Measurements from ENCODE around the gene KDM8.
"Not testable (repeated sequence)": the region's sequence is repeated elsewhere in the genome, so short reads cannot be mapped to it uniquely, and the experiment has no call there.

Gene KDM8

DNA sequence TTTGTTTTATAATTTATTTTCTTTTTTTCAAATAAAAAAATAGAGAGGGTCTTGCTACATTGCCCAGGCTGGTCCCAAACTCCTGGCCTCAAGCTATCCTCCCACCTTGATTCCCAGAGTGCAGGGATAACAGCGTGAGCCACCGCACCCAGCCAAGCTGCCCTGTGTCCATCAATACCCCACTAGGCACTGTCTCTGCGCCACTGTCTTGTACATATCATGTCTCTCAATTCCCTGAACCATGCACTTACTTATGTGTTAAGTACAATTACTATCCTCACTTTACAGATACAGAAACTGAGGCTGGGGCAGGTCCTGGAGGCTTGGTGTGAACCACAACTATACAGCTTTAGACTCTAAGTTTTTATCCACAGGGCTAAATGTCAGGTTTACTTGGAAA is 53.5 kb downstream of the KDM8 start:
- H3K4me1 ChIP-seq (ENCODE audit: control insufficient read depth, insufficient read depth, low read length): peaks cover 29% of the 10 kb centered on the region
- no peak overlapping the region for H3K4me3 ChIP-seq (ENCODE audit: low read length in 2 of 2)
- H3K27ac ChIP-seq (ENCODE audit: low read length): no peak overlapping the region
- peaks cover 5 to 13% of the 10 kb centered on the region in 2 donors for H3K36me3 ChIP-seq (ENCODE audit: control insufficient read depth in 2 of 2, insufficient read depth in 2 of 2, low read length in 2 of 2)
- no peaks in the 10 kb centered on the region for H3K27me3 ChIP-seq (ENCODE audit: control insufficient read depth in 1 of 2, insufficient read depth in 2 of 2, low read length in 2 of 2)
- H3K9me3 ChIP-seq (ENCODE audit: control insufficient read depth in 2 of 2, low read length in 2 of 2): no peaks in the 10 kb centered on the region
- H3K9ac ChIP-seq (ENCODE audit: low read length in 2 of 2): no peak overlapping the region

- Histone ChIP-seq H3K9ac (ENCODE audit: low read length in 2 of 2) (peak overlapping the region in 1 of 2 donors; percentile 6), H3K36me3 (ENCODE audit: control insufficient read depth in 2 of 2, insufficient read depth in 2 of 2, low read length in 2 of 2) (peaks cover 5 to 13% of the 10 kb centered on the region in 2 donors), H3K27me3 (ENCODE audit: control insufficient read depth in 1 of 2, insufficient read depth in 2 of 2, low read length in 2 of 2) (no peaks in the 10 kb centered on the region), H3K9me3 (ENCODE audit: control insufficient read depth in 2 of 2, low read length in 2 of 2) (no peaks in the 10 kb centered on the region), H3K4me1 (ENCODE audit: control insufficient read depth, insufficient read depth, low read length) (peaks cover 29% of the 10 kb centered on the region), H3K27ac (ENCODE audit: low read length) (peak overlapping the region; percentile 37), H3K4me3 (ENCODE audit: low read length in 2 of 2) (no peak overlapping the region)
Observed at GRCh38 chr16:27257271-27257670, 53.9 kb downstream of the KDM8 start.

DNA sequence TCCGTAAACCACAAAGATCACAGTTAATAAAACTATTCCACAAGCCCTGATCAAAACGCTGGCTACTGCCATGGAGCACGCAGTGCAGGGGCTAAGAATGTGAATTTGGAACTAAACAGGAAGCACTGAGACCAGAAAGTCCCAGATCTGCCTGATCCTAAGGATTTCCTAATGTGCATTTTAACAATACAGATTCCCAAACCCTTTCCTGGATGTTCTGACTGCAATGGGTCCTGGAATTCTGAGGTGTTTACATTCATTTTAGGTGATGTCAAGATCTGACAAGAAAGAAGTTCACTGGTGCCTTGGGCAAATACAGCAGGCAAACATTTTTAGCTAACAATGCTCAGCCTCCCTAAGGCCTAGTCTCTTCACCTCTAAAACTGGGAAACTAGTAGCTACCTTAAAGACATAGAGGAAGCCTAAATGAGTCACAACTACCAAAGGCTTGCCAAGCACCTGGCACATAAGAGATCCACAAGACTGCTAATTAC is 55.0 kb downstream of the KDM8 start:
- peak overlapping the region in 1 of 2 donors; percentile 6 for H3K9ac ChIP-seq (ENCODE audit: low read length in 2 of 2)
- H3K27me3 ChIP-seq (ENCODE audit: control insufficient read depth in 1 of 2, insufficient read depth in 2 of 2, low read length in 2 of 2): no peaks in the 10 kb centered on the region
- no peak overlapping the region for H3K4me3 ChIP-seq (ENCODE audit: low read length in 2 of 2)
- H3K36me3 ChIP-seq (ENCODE audit: control insufficient read depth in 2 of 2, insufficient read depth in 2 of 2, low read length in 2 of 2): peaks cover 5 to 13% of the 10 kb centered on the region in 2 donors
- H3K9me3 ChIP-seq (ENCODE audit: control insufficient read depth in 2 of 2, low read length in 2 of 2): no peaks in the 10 kb centered on the region
- H3K4me1 ChIP-seq (ENCODE audit: control insufficient read depth, insufficient read depth, low read length): peaks cover 28% of the 10 kb centered on the region
- H3K27ac ChIP-seq (ENCODE audit: low read length): peak overlapping the region; percentile 37

- H3K27me3 ChIP-seq (ENCODE audit: control insufficient read depth in 1 of 2, insufficient read depth in 2 of 2, low read length in 2 of 2): no peaks in the 10 kb centered on the region
- peaks cover 23% of the 10 kb centered on the region for H3K4me1 ChIP-seq (ENCODE audit: control insufficient read depth, insufficient read depth, low read length)
- peak overlapping the region; percentile 31 for H3K27ac ChIP-seq (ENCODE audit: low read length)
- H3K9me3 ChIP-seq (ENCODE audit: control insufficient read depth in 2 of 2, low read length in 2 of 2): no peaks in the 10 kb centered on the region
- H3K9ac ChIP-seq (ENCODE audit: low read length in 2 of 2): no peak overlapping the region
- H3K36me3 ChIP-seq (ENCODE audit: control insufficient read depth in 2 of 2, insufficient read depth in 2 of 2, low read length in 2 of 2): peaks cover 5 to 13% of the 10 kb centered on the region in 2 donors
- H3K4me3 ChIP-seq (ENCODE audit: low read length in 2 of 2): no peak overlapping the region
Observed at GRCh38 chr16:27259710-27260109, 56.4 kb downstream of the KDM8 start.

DNA sequence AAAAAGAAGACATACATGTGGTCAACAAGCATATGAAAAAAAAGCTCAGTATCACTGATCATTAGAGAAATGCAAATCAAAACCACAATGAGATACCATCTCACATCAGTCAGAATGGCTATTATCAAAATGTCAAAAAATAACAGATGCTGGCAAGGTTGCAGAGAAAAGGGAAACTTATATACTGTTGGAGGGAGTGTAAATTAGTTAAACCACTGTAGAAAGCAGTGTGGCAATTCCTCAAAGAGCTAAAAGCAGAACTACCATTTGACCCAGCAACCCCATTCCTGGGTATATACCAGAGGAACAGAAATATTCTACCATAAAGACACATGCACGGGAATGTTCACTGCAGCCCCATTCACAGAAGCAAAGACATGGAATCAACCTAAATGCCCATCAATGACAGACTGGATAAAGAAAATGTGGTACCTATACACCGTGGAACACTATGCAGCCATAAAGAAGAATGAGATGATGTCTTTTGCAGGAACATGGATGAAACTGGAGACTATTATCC is 59.6 kb downstream of the KDM8 start:
- H3K36me3 ChIP-seq (ENCODE audit: control insufficient read depth in 2 of 2, insufficient read depth in 2 of 2, low read length in 2 of 2); H3K9me3 ChIP-seq (ENCODE audit: control insufficient read depth in 2 of 2, low read length in 2 of 2); H3K27ac ChIP-seq (ENCODE audit: low read length); H3K9ac ChIP-seq (ENCODE audit: low read length in 2 of 2); H3K27me3 ChIP-seq (ENCODE audit: control insufficient read depth in 1 of 2, insufficient read depth in 2 of 2, low read length in 2 of 2); H3K4me3 ChIP-seq (ENCODE audit: low read length in 2 of 2): not testable (repeated sequence)
- peaks cover 13% of the 10 kb centered on the region for H3K4me1 ChIP-seq (ENCODE audit: control insufficient read depth, insufficient read depth, low read length)

DNA sequence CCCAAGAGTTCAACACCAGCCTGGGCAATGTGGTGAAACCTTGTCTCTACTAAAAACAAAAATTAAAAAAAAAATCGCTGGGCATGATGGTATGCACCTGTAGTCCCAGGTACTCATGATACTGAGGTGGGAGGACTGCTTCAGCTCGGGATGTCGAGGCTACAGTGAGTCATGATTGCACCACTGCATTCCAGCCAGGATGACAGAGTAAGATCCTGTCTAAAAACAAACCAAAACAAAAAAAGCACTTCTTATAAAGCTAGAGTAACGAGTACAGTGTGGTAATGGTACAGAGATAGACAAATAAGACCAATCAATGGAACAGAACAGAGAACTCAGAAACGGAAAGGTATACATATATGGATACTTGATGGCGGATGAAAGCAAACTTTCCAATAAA is 60.8 kb downstream of the KDM8 start:
- Histone ChIP-seq H3K9ac (ENCODE audit: low read length in 2 of 2) (no peak overlapping the region), H3K27me3 (ENCODE audit: control insufficient read depth in 1 of 2, insufficient read depth in 2 of 2, low read length in 2 of 2) (no peaks in the 10 kb centered on the region), H3K9me3 (ENCODE audit: control insufficient read depth in 2 of 2, low read length in 2 of 2) (no peaks in the 10 kb centered on the region), H3K4me1 (ENCODE audit: control insufficient read depth, insufficient read depth, low read length) (peaks cover 11% of the 10 kb centered on the region), H3K4me3 (ENCODE audit: low read length in 2 of 2) (no peak overlapping the region), H3K36me3 (ENCODE audit: control insufficient read depth in 2 of 2, insufficient read depth in 2 of 2, low read length in 2 of 2) (no peaks in the 10 kb centered on the region), H3K27ac (ENCODE audit: low read length) (no peak overlapping the region)

- H3K9ac ChIP-seq (ENCODE audit: low read length in 2 of 2): no peak overlapping the region
- H3K27me3 ChIP-seq (ENCODE audit: control insufficient read depth in 1 of 2, insufficient read depth in 2 of 2, low read length in 2 of 2): no peaks in the 10 kb centered on the region
- no peak overlapping the region for H3K27ac ChIP-seq (ENCODE audit: low read length)
- no peaks in the 10 kb centered on the region for H3K9me3 ChIP-seq (ENCODE audit: control insufficient read depth in 2 of 2, low read length in 2 of 2)
- H3K4me1 ChIP-seq (ENCODE audit: control insufficient read depth, insufficient read depth, low read length): peaks cover 12% of the 10 kb centered on the region
- H3K4me3 ChIP-seq (ENCODE audit: low read length in 2 of 2): no peak overlapping the region
- no peaks in the 10 kb centered on the region for H3K36me3 ChIP-seq (ENCODE audit: control insufficient read depth in 2 of 2, insufficient read depth in 2 of 2, low read length in 2 of 2)
Observed at GRCh38 chr16:27265982-27266381, 62.7 kb downstream of the KDM8 start.

DNA sequence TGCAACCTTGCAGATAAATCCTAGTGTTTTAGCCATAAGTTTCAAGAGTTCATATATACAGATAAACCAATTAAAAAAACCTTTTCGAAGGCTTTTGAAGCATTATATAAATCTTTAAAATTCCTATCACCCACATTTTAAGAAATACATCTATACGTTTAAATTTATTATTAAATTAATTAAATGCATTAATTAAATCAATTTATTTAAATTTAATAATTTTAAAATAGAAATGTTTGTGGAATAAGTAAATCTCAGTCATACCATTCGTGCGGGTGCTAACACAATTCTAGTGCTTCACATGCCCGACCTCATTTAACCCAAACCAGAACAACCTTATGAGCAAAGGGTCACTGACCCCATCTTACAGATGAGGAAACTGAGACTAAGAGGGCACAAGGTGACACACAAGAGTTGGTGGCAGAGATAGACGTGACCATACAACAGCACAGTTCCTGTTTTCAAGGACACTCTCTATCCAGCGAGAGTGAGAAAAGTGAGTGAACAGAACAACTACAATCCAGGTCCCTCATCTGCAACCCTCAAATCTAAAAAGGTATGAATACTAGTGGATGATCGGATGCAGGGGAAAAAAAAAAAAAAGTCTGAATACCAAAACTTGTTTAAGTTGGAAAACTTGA is 63.8 kb downstream of the KDM8 start:
- Histone ChIP-seq H3K27ac (ENCODE audit: low read length) (no peak overlapping the region), H3K36me3 (ENCODE audit: control insufficient read depth in 2 of 2, insufficient read depth in 2 of 2, low read length in 2 of 2) (no peaks in the 10 kb centered on the region), H3K9me3 (ENCODE audit: control insufficient read depth in 2 of 2, low read length in 2 of 2) (no peaks in the 10 kb centered on the region), H3K4me3 (ENCODE audit: low read length in 2 of 2) (no peak overlapping the region), H3K27me3 (ENCODE audit: control insufficient read depth in 1 of 2, insufficient read depth in 2 of 2, low read length in 2 of 2) (no peaks in the 10 kb centered on the region), H3K4me1 (ENCODE audit: control insufficient read depth, insufficient read depth, low read length) (peaks cover 12% of the 10 kb centered on the region), H3K9ac (ENCODE audit: low read length in 2 of 2) (no peak overlapping the region)

DNA sequence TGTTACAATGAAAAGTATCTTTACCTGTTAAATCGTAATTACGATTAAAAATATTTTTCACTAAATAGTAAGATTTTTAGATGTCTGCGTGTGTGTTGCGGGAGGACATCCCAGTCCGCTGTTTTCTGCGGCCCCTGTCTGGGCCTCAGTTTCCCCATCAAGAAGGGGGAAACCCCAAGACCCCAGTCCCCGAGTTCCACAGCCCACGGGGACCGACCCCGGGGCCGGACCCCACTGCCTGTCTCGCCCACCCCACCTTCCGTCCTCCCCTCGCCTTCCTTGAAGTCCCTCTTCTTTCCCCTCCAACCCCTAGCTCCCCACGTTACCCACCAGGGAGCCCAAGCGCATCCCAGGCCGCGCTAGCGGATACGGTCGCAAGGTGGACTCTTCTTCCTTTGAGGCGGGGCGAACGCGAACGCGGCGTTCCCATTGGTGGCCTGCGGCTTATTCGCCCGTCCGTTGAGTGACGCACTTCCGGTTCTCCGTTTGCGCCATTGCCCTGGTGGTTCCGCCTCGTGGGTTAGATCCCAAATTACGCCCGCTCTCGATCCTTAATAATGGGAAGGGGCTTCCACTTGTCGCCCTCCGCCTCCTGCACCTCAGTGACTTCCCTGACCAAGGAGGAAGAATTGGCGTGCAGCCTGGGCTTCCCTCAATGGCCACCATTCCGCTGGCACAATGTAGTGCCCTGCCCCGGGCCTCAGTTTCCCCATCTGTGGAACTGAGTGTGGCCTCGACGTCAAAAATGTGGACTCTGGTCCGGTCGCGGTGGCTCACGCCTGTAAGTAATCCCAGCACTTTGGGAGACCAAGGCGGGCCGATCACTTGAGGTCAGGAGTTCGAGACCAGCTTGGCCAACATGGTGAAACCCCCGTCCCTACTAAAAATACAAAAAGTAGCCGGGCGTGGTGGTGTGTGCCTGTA is 65.3 kb downstream of the KDM8 start, which contains the start of gene NSMCE1:
TSS of gene NSMCE1 (minus strand) at position 397 of the 924 bp plus-strand sequence. CDS start 11,202 bp downstream, outside the sequence.
- Histone ChIP-seq H3K27me3 (ENCODE audit: control insufficient read depth in 1 of 2, insufficient read depth in 2 of 2, low read length in 2 of 2) (no peaks in the 10 kb centered on the region), H3K4me1 (ENCODE audit: control insufficient read depth, insufficient read depth, low read length) (peaks cover 12% of the 10 kb centered on the region), H3K36me3 (ENCODE audit: control insufficient read depth in 2 of 2, insufficient read depth in 2 of 2, low read length in 2 of 2) (no peaks in the 10 kb centered on the region), H3K9ac (ENCODE audit: low read length in 2 of 2) (peak within 1 kb of the TSS; percentile 95 to 97), H3K27ac (ENCODE audit: low read length) (peak within 1 kb of the TSS; percentile 80), H3K9me3 (ENCODE audit: control insufficient read depth in 2 of 2, low read length in 2 of 2) (no peaks in the 10 kb centered on the region), H3K4me3 (ENCODE audit: low read length in 2 of 2) (peak within 1 kb of the TSS; percentile 79 to 95)

DNA sequence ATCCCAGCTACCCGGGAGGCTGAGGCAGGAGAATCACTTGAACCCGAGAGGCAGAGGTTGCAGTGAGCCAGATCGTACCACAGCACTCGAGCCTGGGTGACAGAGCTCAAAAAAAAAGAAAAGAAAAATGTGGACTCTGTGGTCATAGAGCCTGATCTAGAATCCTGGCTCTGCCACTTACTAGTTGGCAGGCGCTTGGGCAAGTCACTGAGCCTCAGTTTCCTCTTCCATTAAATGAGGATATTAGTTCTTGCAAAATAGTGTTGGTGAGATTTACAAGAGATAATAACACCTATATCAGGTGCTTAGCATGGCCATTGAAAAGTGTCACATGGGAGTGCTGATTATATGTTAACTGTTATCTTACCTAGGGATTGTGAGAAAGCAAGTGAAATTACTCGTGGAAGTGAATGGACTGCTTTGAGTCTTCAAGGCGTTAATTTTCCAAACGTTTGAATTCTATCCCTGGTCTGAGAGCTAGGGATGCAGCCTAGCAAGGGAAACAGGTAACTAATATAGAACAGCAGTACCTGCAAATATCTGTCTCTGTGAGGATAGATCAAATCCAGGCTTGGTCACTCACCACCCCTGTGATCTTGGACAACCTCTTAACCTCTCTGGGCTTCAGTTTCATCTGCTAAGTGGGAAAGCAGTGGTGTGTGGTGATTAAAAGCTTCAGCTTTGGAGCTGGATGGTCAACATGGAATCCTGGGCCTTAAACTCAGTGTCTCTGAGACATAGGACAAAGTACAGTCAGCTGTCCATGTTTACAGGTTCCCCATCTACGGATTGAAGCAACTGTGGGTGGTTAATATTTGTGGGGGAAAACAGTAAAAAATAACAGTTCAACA is 66.2 kb downstream of the KDM8 start:
- Histone ChIP-seq H3K9me3 (ENCODE audit: control insufficient read depth in 2 of 2, low read length in 2 of 2) (no peaks in the 10 kb centered on the region), H3K27ac (ENCODE audit: low read length) (no peak overlapping the region), H3K27me3 (ENCODE audit: control insufficient read depth in 1 of 2, insufficient read depth in 2 of 2, low read length in 2 of 2) (no peaks in the 10 kb centered on the region), H3K4me3 (ENCODE audit: low read length in 2 of 2) (peak overlapping the region; percentile 79 to 95), H3K9ac (ENCODE audit: low read length in 2 of 2) (peak overlapping the region in 1 of 2 donors; percentile 97), H3K4me1 (ENCODE audit: control insufficient read depth, insufficient read depth, low read length) (peaks cover 12% of the 10 kb centered on the region), H3K36me3 (ENCODE audit: control insufficient read depth in 2 of 2, insufficient read depth in 2 of 2, low read length in 2 of 2) (no peaks in the 10 kb centered on the region)

Data from stomach smooth muscle (tissue), 2 donors.